Dermis blood vessel endothelial cell (primary cell): ENCODE data around the gene MRPS21. TPM values are rescaled to one million over a fixed set of nuclear protein-coding genes. Genes with fewer than 3 reads are reported as not detected.

ENCODE experiments used
- total RNA-seq: library from RNA; depleted of rRNA; stranded (reverse); fragments of >200 nt; gene quantifications from 2 replicates; pipeline ENCODE4 v1.2.3, GENCODE V29; 2014

MRPS21 gene
- total RNA-seq, 1 donor from 2014 or later = 43.4 TPM

Other genes with a start within 250 kb of the MRPS21 start
- gene VPS45, start 226.1 kb upstream of the MRPS21 start, total RNA-seq = 25.4 and 31.9 TPM in 2 replicates
- gene PLEKHO1, start 143.9 kb upstream of the MRPS21 start, total RNA-seq = 31.0 and 65.9 TPM in 2 replicates
- gene ANP32E, start 57.7 kb upstream of the MRPS21 start, total RNA-seq = 18.2 and 35.8 TPM in 2 replicates
- not detected in 2 replicates for gene CA14, start 36.1 kb upstream of the MRPS21 start, total RNA-seq
- 132 and 182 TPM in 2 replicates for gene APH1A, start 24.8 kb upstream of the MRPS21 start, total RNA-seq
- 3.6 and 43.1 TPM in 2 replicates for gene C1orf54, start 21.1 kb upstream of the MRPS21 start, total RNA-seq
- gene CIART, start 11.3 kb upstream of the MRPS21 start, total RNA-seq = 0.33 and 1.0 TPM in 2 replicates
- gene PRPF3, start 27.7 kb downstream of the MRPS21 start, total RNA-seq = 40.0 and 47.5 TPM in 2 replicates
- 7.8 and 10.2 TPM in 2 replicates for gene RPRD2, start 70.3 kb downstream of the MRPS21 start, total RNA-seq
- 10.4 and 16.0 TPM in 2 replicates for gene TARS2, start 193.6 kb downstream of the MRPS21 start, total RNA-seq
- 0.19 and 0.34 TPM in 2 replicates for gene ECM1, start 214.2 kb downstream of the MRPS21 start, total RNA-seq
- not detected in 2 replicates for gene FALEC, start 221.9 kb downstream of the MRPS21 start, total RNA-seq